DMS79 (cell line): Measurements from ENCODE around the gene GFOD1.
"Not testable (repeated sequence)": the region's sequence is repeated elsewhere in the genome, so short reads cannot be mapped to it uniquely, and the experiment has no call there.

Source experiments
- DNase-seq: peaks from one replicate; lab custom pipeline; 2025; lab: John Stamatoyannopoulos, UW

Gene GFOD1

GRCh38 chr6:13441778-13442177 is 45.6 kb downstream of the GFOD1 start:
- DNase-seq, result no peak

- DNase-seq, result no peak
Observed at GRCh38 chr6:13439644-13440043, 47.8 kb downstream of the GFOD1 start.

DNA sequence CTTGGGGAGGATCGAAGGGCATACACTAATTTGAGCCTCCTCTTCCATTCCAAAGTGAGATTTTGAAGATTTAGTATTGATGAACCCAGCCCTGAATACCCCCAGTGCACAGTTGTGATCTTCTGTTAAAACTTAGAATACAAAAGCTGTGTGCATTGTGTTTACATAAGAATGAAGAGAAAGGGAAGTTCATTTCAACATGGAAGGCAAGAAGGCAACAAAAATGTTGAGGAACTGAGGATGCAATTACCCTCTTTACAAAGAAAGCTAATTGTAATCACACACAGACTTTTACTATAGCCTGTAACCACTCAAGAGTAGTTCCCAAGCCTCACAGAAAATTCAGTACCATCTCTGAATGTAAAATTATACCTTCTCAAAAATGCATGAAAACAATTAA is 49.3 kb downstream of the GFOD1 start:
- DNase-seq, result no peak

- DNase-seq, result no peak
Observed at GRCh38 chr6:13437218-13437996, 50.0 kb downstream of the GFOD1 start.

DNA sequence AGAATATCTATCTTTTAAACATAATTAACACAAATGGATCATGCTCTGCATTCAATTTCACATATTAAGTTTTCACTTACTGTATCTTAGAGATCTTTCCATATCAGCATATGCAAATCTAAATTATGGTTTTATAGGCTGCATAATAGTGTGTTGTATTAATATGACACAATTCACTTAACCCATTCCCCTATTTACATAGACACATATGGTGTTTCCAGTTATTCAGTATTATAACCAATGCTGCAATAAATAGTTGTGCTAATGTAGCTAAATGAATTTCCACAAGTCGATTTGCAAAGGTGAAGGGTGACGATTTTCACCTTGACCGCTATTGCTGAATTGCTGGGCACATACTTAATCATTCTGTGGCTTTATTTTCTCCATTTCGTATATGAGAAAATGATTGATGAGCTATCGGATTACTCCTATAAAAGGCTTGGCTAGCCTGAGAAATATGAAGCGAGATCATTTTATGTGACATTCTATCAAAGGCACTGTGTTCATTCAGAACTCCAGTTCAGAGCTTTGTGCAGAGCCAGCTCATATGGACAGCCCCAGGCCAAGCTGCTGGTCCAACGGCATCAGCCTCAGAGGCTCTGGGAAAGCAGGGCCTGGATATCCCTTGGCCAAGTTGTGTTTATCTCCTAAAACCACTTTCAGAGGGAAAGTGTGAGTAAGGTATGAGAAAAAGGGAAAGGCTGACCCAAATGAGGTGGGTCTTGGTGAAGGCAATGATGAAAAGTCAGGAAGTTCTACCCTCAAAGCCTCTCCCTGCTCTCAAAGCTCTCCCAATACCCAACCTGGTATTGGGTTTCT is 50.8 kb downstream of the GFOD1 start:
- no peak for DNase-seq

GRCh38 chr6:13435477-13436246 is 51.7 kb downstream of the GFOD1 start:
- DNase-seq, result no peak

GRCh38 chr6:13434777-13435176 is 52.6 kb downstream of the GFOD1 start:
- no peak for DNase-seq

- DNase-seq, result not testable (repeated sequence)
Observed at GRCh38 chr6:13434135-13434775, 53.1 kb downstream of the GFOD1 start.

DNA sequence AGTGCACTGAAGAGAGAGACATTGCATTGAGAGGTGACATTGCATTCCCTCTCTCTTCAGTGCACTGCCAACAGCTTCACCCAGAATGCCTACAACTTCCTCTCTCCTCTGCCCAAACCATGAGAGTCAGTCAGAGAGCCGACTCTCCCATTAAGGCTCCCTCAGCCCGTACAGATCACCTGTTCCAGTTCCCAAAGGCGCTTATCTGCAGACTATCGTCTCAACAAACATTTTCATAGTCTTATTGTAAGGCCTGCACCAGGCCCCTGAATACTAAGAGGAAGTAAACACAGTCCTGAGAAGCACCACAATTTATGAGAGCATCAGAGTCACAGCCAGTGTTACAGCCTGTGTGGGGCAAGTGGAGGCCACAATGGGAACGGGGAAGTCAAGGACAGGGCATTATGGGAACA is 53.7 kb downstream of the GFOD1 start:
- no peak for DNase-seq

GRCh38 chr6:13432526-13433184 is 54.7 kb downstream of the GFOD1 start:
- no peak for DNase-seq

DNA sequence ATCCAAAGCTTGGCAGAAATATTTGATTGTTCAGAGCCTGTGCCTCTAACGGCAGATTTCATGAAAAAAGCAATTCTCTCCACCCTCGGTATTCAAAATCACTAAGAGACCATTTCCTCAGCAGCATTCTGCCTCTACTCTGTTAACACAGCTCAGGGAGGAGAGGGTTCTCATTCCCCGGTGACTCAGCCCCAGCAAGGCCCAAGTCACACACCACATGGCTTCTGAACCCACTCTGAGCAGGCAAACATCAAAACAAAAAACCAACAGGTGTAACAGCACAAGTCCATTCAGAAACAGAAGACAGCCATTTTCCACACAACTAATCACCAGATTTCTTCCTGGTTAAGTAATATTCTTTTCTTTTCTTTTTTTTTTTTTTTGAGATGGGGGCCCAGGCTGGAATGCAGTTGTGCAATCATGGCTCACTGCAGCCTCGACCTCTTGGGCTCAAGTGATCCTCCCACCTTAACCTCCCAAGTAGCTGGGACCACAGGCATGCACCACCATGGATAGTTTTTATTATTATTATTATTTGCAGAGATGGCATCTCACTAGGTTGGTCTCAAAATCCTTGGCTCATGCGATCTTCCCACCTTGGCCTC is 55.4 kb downstream of the GFOD1 start:
- no peak for DNase-seq

- DNase-seq, result no peak
Observed at GRCh38 chr6:13431059-13431656, 56.2 kb downstream of the GFOD1 start.

GRCh38 chr6:13429406-13429753 is 58.0 kb downstream of the GFOD1 start:
- no peak for DNase-seq

DNA sequence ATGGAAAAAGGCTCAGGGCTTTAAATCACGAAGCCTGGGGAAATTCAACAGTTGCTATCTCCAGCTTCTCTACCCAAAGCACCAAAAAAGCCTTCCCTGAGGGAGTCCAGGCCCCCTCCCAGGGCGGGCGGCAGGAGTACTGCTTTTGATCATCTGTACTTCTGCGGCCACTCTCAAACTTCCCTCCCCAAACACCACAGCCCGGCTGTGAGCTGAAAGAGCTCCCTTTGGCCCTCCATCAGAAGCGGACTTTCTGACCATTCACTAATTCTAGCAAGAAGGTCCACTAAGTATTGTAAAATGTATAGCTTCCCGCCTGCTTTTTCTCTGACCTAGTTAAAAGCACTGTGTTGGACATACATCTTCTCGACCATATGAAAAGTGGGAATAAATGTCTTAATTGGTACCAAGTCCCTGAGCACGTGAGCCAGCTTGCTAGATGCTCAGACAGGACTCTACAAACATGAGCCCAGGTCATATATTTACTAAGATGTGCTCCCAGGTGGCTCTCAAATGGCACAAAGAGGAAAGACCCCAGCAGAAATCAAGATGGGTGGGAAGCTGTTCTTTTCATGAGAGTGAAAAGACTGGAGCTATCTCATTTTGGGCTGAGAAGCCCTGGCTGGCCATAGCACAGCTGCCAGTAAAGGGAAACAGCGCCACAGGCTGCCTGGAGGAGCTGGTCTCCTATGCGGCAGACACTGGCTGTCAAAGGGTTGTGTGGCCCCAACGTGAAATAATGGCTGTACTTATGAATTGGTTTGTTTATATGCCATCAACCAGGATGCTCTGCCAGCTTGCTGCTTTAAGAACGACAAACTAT is 58.6 kb downstream of the GFOD1 start:
- no peak for DNase-seq

DNA sequence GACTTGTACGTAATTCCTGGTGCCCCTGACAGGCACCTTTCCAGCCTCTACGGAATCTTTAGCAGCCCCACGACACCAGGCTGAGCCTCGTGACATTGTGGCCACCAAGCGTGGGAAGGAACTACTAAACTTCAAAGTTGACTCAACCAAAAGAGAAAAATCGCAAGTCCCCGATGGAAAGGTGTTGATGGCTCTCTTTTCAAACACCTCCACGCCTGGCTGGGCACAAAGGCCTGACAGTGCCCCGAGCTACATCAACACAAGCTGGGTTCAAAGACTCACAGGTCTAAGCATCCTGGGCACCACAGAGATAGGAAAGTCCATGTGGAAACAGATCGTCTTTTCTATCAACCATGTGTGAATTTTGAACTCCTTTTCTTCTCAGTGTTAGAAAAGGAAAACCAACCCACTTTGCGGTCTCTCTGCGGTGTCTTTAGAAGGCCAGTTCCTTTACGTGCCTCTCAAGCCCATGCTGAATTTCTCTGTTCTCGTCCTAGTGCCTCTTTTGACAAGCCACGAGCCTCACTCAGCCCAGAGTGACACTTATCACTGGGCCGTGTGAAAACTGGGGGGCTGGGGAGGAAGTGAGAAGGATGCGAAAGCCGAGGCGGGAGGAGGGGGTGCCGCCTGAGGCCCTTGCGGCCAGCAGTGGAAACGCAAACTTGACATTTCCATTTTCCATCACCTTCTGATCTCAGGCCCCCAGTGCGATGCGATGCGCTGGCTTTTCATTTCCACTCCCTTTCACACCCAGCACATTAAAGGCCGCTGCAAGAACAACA is 59.4 kb downstream of the GFOD1 start:
- peak; percentile 27 for DNase-seq

GRCh38 chr6:13427316-13427715 is 60.1 kb downstream of the GFOD1 start:
- DNase-seq, result no peak

- no peak for DNase-seq
Observed at GRCh38 chr6:13425943-13426931, 61.2 kb downstream of the GFOD1 start.
